NCI-H1694 treated with DMSO at 0.1 percent for 48 hours (cell line): Measurements from ENCODE around the gene TLCD3A.
"Not testable (repeated sequence)": the region's sequence is repeated elsewhere in the genome, so short reads cannot be mapped to it uniquely, and the experiment has no call there.

Experiments used
- DNase-seq: peaks from one replicate; lab custom pipeline; 2025; lab: John Stamatoyannopoulos, UW

The TLCD3A gene

GRCh38 chr17:732067-732901 lies at the start of gene TLCD3A:
TSS of gene TLCD3A (plus strand) at chr17:732596. CDS start at chr17:732648, 52 bp downstream.
- DNase-seq = peak; percentile 18

- DNase-seq = no peak
These were observed 49.4 kb upstream of the TLCD3A start for GRCh38 chr17:683040-683439.

GRCh38 chr17:683499-684254 lies 48.7 kb upstream of the TLCD3A start:
- no peak for DNase-seq

GRCh38 chr17:685006-685405 lies 47.4 kb upstream of the TLCD3A start:
- DNase-seq = no peak

- DNase-seq = peak; percentile 20
These were observed 44.1 kb upstream of the TLCD3A start for GRCh38 chr17:688100-688989.

GRCh38 chr17:689556-690275 lies 42.7 kb upstream of the TLCD3A start:
- DNase-seq = no peak

GRCh38 chr17:690361-690760 lies 42.0 kb upstream of the TLCD3A start:
- DNase-seq = no peak

- no peak for DNase-seq
These were observed 41.0 kb upstream of the TLCD3A start for GRCh38 chr17:691423-691822.

GRCh38 chr17:692116-692515 lies 40.3 kb upstream of the TLCD3A start:
- DNase-seq = no peak

GRCh38 chr17:693791-694638 lies 38.4 kb upstream of the TLCD3A start:
- DNase-seq = no peak

GRCh38 chr17:696369-696768 lies 36.0 kb upstream of the TLCD3A start:
- DNase-seq = no peak

GRCh38 chr17:697682-698081 lies 34.7 kb upstream of the TLCD3A start:
- no peak for DNase-seq

- not testable (repeated sequence) for DNase-seq
These were observed 34.3 kb upstream of the TLCD3A start for GRCh38 chr17:698096-698495.

GRCh38 chr17:699345-699744 lies 33.1 kb upstream of the TLCD3A start:
- no peak for DNase-seq

GRCh38 chr17:700504-701094 lies 31.8 kb upstream of the TLCD3A start:
- DNase-seq = peak; percentile 59

- DNase-seq = no peak
These were observed 29.1 kb upstream of the TLCD3A start for GRCh38 chr17:703081-703875.

GRCh38 chr17:704111-704864 lies 28.1 kb upstream of the TLCD3A start:
- DNase-seq = no peak

- no peak for DNase-seq
These were observed 27.4 kb upstream of the TLCD3A start for GRCh38 chr17:705011-705410.

- no peak for DNase-seq
These were observed 26.5 kb upstream of the TLCD3A start for GRCh38 chr17:705863-706262.
